ENCODE measurements around the gene GNAZ. TPM values are rescaled to one million over a fixed set of nuclear protein-coding genes. Genes with fewer than 3 reads are reported as not detected.

Gene GNAZ
- total and polyA plus RNA-seq, 2 of the 8 experiments (the other 6 are each of a cell fraction or from before 2014, with no cell fraction given), result 6.6 to 9.6 TPM

DNA sequence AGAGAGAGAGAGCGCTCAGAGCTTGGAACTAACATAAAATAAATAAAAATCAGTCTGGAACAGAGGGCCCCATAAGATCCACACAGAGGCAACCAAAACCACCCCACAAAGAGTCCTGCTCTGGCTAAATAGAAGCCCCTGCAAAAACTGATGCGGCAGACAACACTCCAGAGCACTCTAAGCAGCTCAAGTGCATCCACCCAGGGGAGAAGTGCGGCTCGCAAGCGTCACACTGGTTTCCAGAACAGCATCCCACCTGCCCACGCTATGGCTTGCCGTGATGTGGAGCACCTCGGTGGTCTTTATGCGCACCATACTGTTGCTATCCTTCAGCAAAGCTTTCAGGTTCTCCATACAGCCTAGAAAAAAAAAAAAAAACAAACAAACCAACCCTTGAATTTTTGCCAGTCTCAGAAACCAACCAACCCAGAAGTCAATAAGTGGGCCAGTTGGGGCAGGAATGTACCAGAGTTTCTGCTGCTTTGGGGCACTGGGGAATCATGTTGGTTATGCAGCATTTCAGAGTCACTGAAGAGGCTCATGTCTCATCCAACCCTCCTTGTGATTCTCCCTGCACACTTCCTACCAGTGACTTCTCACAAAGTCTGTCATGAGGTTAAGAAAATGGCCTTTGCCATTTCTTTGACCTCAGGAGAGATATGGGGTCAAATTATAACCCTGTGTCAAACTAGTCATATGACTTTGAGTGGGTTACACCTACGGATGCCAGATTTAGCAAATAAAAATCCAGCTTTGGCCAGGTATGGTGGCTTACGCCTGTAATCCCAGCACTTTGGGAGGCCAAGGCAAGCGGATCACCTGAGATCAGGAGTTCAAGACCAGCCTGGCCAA, 68.5 kb downstream of the GNAZ start:
- TF ChIP-seq GABPA (IDR thresholded peaks at IDR 0.05; ENCODE audit: borderline replicate concordance, insufficient read depth, low read length) (no peak), TEAD4 (IDR thresholded peaks at IDR 0.05; ENCODE audit: low read depth, low read length) (no peak)
- H3K23me2 ChIP-seq (ENCODE audit: low read depth, low read length), result no peaks in the 10 kb centered on the region
- no peak overlapping the region for H2BK5ac ChIP-seq (ENCODE audit: low read depth, low read length)
- no peak overlapping the region for H2BK120ac ChIP-seq (replicated peaks; ENCODE audit: low read depth, low read length)
- H3K4me3 ChIP-seq (ENCODE audit: extremely low read depth in 1 of 4, insufficient read depth in 2 of 4, low read depth in 3 of 4, low read length in 4 of 4), result no peak overlapping the region
- H4K8ac ChIP-seq (ENCODE audit: extremely low read depth, insufficient read depth, low read length), result no peak overlapping the region
- no peak overlapping the region for H4K5ac ChIP-seq (ENCODE audit: insufficient read length, low read depth, low read length)
- H3K14ac ChIP-seq (ENCODE audit: insufficient read length), result no peak overlapping the region
- H3K56ac ChIP-seq (replicated peaks; ENCODE audit: insufficient read length, low read depth, low read length), result no peak overlapping the region
- no peak overlapping the region for H4K91ac ChIP-seq (replicated peaks; ENCODE audit: insufficient read length, low read length)
- H3K27me3 ChIP-seq (replicated peaks in 1 of 4; ENCODE audit: control insufficient read depth in 3 of 4, extremely low read depth in 1 of 4, insufficient read depth in 3 of 4, low read length in 3 of 4), result no peaks in the 10 kb centered on the region
- no peak overlapping the region for H3K27ac ChIP-seq (ENCODE audit: low read depth, low read length)
- no peak overlapping the region for H3K9ac ChIP-seq (replicated peaks in 1 of 4; ENCODE audit: extremely low read depth in 1 of 4, low read depth in 3 of 4, low read length in 3 of 4)
- H3K9me3 ChIP-seq (ENCODE audit: insufficient read depth in 2 of 2, low read depth in 1 of 2, low read length in 1 of 2), result no peaks in the 10 kb centered on the region
- H3K18ac ChIP-seq (ENCODE audit: extremely low read depth, low read length), result no peak overlapping the region
- H3K4me1 ChIP-seq (replicated peaks in 1 of 4; ENCODE audit: control insufficient read depth in 3 of 4, insufficient read depth in 4 of 4, low read length in 3 of 4), result peaks cover 2 to 6% (median 3%) of the 10 kb centered on the region in 4 experiments; a peak in 5 of 7 replicates
- no peaks in the 10 kb centered on the region for H3K79me1 ChIP-seq (ENCODE audit: low read depth, low read length)
- ChIA-PET CTCF (ENCODE audit: partially characterized antibody) (interaction anchor here (0.6 to 3.6 kb wide), 11 partner anchors 11 to 1358 kb away, joined by 3 to 22 read pairs (median 4); no protein-coding TSS in a partner anchor), POLR2A (ENCODE audit: partially characterized antibody) (no interaction called here)
- WGBS, 2 experiments (ENCODE audit: extremely low coverage in 1 of 2, insufficient coverage in 1 of 2, insufficient read length in 1 of 2, insufficient replicate concordance in 2 of 2, low coverage in 1 of 2, low lambda C conversion rate in 2 of 2, missing lambda C conversion rate in 1 of 2), result 89% methylated on average over 12 of the region's 12 CpGs; no CpG with 5 or more reads in 1 of the 2 experiments
- no peak overlapping the region for H3K4me2 ChIP-seq (ENCODE audit: insufficient read depth in 1 of 2, low read depth in 2 of 2, low read length in 2 of 2)
- no peak overlapping the region for H2BK15ac ChIP-seq (ENCODE audit: low read length)
- H4K20me1 ChIP-seq (replicated peaks in 1 of 2; ENCODE audit: control insufficient read depth in 1 of 2, insufficient read depth in 2 of 2, low read length in 2 of 2), result no peaks in the 10 kb centered on the region
- H2AK5ac ChIP-seq (ENCODE audit: low read depth, low read length), result no peak overlapping the region
- DNase-seq (ENCODE audit: low read depth in 1 of 2, low spot score in 2 of 2) (no peak), FAIRE-seq (no peak)
- H3K23ac ChIP-seq (ENCODE audit: insufficient read length), result no peak overlapping the region
- no peak overlapping the region for H2BK20ac ChIP-seq (ENCODE audit: low read length)
- no peaks in the 10 kb centered on the region for H3K36me3 ChIP-seq (ENCODE audit: control insufficient read depth in 2 of 4, insufficient read depth in 4 of 4, low read length in 3 of 4)
- no peak overlapping the region for H2BK12ac ChIP-seq (ENCODE audit: low read depth, low read length)
- H2AFZ ChIP-seq (ENCODE audit: low read length), result no peak overlapping the region
- H3K4ac ChIP-seq (replicated peaks; ENCODE audit: insufficient read length, low read depth, low read length), result no peak overlapping the region
- H3K79me2 ChIP-seq (ENCODE audit: control insufficient read depth in 1 of 2, insufficient read depth in 2 of 2, low read length in 2 of 2), result no peaks in the 10 kb centered on the region
